HepG2 (cell line): ENCODE data around the gene ZCCHC17. TPM values are rescaled to one million over a fixed set of nuclear protein-coding genes. Genes with fewer than 3 reads are reported as not detected.

Experiments
- GPN1 ChIP-seq: sonication (generic); formaldehyde crosslinking; IDR thresholded peaks from 2 replicates; pipeline ENCODE4 v1.5.1; 2020; ENCODE audit warnings: missing genetic modification reagents, borderline replicate concordance
- MED13 ChIP-seq: sonication (generic); formaldehyde crosslinking; IDR thresholded peaks from 2 replicates; pipeline ENCODE4 v1.5.0; 2020; ENCODE audit warnings: missing genetic modification reagents
- NFE2 ChIP-seq: sonication (generic); formaldehyde crosslinking; IDR thresholded peaks from 2 replicates; pipeline ENCODE4 v1.4.0; 2020; ENCODE audit warnings: missing genetic modification reagents
- NR1H2 ChIP-seq: sonication (generic); formaldehyde crosslinking; IDR thresholded peaks from 2 replicates; pipeline ENCODE4 v1.8.1; 2022; ENCODE audit warnings: low read depth, missing genetic modification reagents, borderline replicate concordance
- PHF21A ChIP-seq: sonication (generic); formaldehyde crosslinking; IDR thresholded peaks from 2 replicates; pipeline ENCODE4 v1.5.0; 2020; ENCODE audit warnings: mild to moderate bottlenecking, missing genetic modification reagents
- PTBP1 ChIP-seq: fragments of 200-400 bp; formaldehyde crosslinking; IDR thresholded peaks from 2 replicates; pipeline ENCODE4 v1.6.1; 2018; ENCODE audit warnings: low read length, low read depth; ENCODE audit not compliant: poor library complexity, severe bottlenecking
- SP5 ChIP-seq: IDR thresholded peaks from 2 replicates; pipeline ENCODE4 v1.6.1; 2016; ENCODE audit warnings: low read depth, borderline replicate concordance
- TCF12 ChIP-seq, 2 experiments: fragments of 450-650 bp in 1 of 2; sonication (generic) in 1 of 2; formaldehyde crosslinking in 1 of 2; IDR thresholded peaks; 2 replicates each; pipeline versions ENCODE4 v1.6.1 to v1.8.0; 2017 to 2022; ENCODE audit warnings: antibody characterized with exemption in 1 of 2, mild to moderate bottlenecking in 1 of 2, missing genetic modification reagents in 1 of 2, moderate library complexity in 1 of 2
- TOPORS ChIP-seq: sonication (generic); formaldehyde crosslinking; IDR thresholded peaks from 2 replicates; pipeline ENCODE4 v1.8.0; 2023; ENCODE audit warnings: mild to moderate bottlenecking, missing genetic modification reagents
- YY1 ChIP-seq: IDR thresholded peaks from 2 replicates; pipeline ENCODE4 v1.6.1; 2011; ENCODE audit warnings: low read length, low read depth, moderate library complexity, mild to moderate bottlenecking; ENCODE audit not compliant: insufficient read depth, insufficient replicate concordance
- ZNF761 ChIP-seq: sonication (generic); formaldehyde crosslinking; conservative IDR thresholded peaks from 2 replicates; pipeline ENCODE4 v1.4.0; 2020; ENCODE audit warnings: mild to moderate bottlenecking, missing genetic modification reagents
- polyA plus RNA-seq, 8 experiments: library from polyadenylated mRNA; depleted of rRNA in 3 of 8; stranded (reverse) in 7 of 8; unstranded in 1 of 8; fragments of >200 nt; fragmentation: Illumina TruSeq in 4 of 8; extraction: Trizol in 4 of 8; gene quantifications; 2 replicates each; pipeline versions ENCODE4 v1.2.1 to v1.2.3, GENCODE V29; 2011 to 2016; ENCODE audit warnings: low read depth in 4 of 8, missing spikeins in 1 of 8, mixed read lengths in 1 of 8; ENCODE audit not compliant: insufficient read depth in 1 of 8
- total RNA-seq, 5 experiments: library from RNA; depleted of rRNA; stranded (reverse); fragments of >200 nt; fragmentation: Illumina TruSeq; extraction: Trizol; gene quantifications; 2 replicates each; pipeline ENCODE4 v1.2.3, GENCODE V29; 2016; ENCODE audit warnings: low read depth in 1 of 5
- TF ChIP-seq, protein P1 (sequence below): sonication (generic); formaldehyde crosslinking; IDR thresholded peaks from 2 replicates; pipeline ENCODE4 v1.4.0; 2020; ENCODE audit warnings: missing genetic modification reagents, borderline replicate concordance
- TF ChIP-seq, protein P2 (sequence below): sonication (generic); formaldehyde crosslinking; IDR thresholded peaks from 2 replicates; pipeline ENCODE4 v1.4.0; 2020; ENCODE audit warnings: mild to moderate bottlenecking, missing genetic modification reagents

Gene ZCCHC17
- total and polyA plus RNA-seq, 2 of the 13 experiments (the other 11 are each of a cell fraction or from before 2014, with no cell fraction given): 20.5 to 53.0 TPM

DNA sequence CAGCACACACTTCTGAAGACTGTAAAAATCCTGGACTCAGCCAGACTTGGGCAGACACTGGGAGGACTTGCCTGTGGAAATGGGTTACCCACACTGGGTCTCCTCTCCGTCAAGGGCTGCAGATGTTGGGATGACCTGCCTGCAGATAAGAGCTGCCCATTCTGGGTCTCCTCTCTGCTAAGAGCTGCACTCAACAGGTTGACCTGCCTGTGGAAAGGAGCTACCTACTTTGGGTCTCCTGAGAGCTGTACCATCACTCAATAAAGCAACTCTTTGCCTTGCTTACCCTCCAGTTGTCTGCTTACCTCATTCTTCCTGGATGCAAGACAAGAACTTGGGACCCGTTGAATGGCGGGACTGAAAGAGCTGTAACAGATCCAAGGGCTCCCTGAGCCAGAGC lies 28.2 kb downstream of the ZCCHC17 start (continued):
- no peak for TF ChIP-seq TCF12 (IDR thresholded peaks at IDR 0.05)
- TF ChIP-seq TCF12 (CRISPR knock-in tag; IDR thresholded peaks at IDR 0.05): no peak
- no peak for TF ChIP-seq TOPORS (CRISPR knock-in tag)
- TF ChIP-seq, protein P1, sequence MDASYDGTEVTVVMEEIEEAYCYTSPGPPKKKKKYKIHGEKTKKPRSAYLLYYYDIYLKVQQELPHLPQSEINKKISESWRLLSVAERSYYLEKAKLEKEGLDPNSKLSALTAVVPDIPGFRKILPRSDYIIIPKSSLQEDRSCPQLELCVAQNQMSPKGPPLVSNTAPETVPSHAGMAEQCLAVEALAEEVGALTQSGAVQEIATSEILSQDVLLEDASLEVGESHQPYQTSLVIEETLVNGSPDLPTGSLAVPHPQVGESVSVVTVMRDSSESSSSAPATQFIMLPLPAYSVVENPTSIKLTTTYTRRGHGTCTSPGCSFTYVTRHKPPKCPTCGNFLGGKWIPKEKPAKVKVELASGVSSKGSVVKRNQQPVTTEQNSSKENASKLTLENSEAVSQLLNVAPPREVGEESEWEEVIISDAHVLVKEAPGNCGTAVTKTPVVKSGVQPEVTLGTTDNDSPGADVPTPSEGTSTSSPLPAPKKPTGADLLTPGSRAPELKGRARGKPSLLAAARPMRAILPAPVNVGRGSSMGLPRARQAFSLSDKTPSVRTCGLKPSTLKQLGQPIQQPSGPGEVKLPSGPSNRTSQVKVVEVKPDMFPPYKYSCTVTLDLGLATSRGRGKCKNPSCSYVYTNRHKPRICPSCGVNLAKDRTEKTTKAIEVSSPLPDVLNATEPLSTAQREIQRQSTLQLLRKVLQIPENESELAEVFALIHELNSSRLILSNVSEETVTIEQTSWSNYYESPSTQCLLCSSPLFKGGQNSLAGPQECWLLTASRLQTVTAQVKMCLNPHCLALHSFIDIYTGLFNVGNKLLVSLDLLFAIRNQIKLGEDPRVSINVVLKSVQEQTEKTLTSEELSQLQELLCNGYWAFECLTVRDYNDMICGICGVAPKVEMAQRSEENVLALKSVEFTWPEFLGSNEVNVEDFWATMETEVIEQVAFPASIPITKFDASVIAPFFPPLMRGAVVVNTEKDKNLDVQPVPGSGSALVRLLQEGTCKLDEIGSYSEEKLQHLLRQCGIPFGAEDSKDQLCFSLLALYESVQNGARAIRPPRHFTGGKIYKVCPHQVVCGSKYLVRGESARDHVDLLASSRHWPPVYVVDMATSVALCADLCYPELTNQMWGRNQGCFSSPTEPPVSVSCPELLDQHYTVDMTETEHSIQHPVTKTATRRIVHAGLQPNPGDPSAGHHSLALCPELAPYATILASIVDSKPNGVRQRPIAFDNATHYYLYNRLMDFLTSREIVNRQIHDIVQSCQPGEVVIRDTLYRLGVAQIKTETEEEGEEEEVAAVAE (CRISPR knock-in tag): no peak
- no peak for TF ChIP-seq PHF21A (CRISPR knock-in tag)
- TF ChIP-seq MED13 (CRISPR knock-in tag): no peak
- no peak for TF ChIP-seq PTBP1
- TF ChIP-seq NR1H2: no peak
- TF ChIP-seq, protein P2, sequence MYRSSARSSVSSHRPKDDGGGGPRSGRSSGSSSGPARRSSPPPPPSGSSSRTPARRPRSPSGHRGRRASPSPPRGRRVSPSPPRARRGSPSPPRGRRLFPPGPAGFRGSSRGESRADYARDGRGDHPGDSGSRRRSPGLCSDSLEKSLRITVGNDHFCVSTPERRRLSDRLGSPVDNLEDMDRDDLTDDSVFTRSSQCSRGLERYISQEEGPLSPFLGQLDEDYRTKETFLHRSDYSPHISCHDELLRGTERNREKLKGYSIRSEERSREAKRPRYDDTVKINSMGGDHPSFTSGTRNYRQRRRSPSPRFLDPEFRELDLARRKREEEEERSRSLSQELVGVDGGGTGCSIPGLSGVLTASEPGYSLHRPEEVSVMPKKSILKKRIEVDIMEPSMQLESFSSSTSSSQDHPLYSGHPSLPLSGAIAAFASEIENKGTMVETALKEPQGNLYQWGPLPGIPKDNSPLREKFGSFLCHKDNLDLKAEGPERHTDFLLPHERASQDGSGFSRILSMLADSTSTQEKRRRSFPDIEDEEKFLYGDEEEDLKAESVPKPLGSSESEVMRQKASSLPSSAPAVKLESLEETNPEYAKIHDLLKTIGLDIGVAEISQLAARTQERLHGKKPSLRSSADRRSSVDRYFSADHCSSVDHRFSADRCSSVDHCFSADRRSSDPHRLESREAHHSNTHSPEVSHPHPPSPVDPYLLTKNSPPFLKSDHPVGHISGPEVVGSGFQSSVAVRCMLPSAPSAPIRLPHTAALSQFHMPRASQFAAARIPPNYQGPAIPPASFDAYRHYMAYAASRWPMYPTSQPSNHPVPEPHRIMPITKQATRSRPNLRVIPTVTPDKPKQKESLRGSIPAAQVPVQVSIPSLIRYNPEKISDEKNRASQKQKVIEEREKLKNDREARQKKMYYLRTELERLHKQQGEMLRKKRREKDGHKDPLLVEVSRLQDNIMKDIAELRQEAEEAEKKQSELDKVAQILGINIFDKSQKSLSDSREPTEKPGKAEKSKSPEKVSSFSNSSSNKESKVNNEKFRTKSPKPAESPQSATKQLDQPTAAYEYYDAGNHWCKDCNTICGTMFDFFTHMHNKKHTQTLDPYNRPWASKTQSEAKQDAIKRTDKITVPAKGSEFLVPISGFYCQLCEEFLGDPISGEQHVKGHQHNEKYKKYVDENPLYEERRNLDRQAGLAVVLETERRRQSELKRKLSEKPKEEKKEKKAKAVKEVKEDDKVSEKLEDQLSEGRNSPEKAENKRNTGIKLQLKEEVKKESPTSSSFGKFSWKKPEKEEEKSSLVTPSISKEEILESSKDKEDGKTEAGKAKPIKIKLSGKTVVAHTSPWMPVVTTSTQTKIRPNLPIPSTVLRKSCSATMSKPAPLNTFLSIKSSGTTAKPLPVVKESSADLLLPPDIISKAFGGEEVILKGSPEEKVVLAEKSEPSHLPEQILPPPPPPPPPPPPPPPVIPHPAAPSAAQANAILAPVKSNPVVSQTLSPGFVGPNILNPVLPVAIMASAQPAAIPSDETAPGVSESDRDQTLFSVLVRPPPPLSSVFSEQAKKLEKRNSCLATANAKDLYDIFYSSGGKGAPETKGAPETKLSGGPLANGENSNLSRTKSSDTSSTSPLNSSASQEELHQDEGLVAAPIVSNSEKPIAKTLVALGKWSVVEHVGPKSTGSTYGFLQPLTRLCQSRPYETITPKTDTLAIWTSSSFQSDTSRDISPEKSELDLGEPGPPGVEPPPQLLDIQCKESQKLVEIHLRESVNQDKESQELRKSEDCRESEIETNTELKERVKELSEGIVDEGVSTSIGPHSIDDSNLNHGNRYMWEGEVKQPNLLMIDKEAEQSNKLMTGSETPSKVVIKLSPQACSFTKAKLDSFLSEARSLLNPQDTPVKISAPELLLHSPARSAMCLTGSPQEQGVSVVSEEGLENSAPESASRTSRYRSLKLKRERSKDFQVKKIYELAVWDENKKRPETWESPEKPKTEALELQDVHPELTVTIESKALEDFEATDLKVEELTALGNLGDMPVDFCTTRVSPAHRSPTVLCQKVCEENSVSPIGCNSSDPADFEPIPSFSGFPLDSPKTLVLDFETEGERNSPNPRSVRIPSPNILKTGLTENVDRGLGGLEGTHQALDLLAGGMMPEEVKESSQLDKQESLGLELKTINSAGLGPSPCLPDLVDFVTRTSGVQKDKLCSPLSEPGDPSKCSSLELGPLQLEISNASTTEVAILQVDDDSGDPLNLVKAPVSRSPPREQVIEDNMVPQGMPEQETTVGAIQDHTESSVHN (CRISPR knock-in tag): no peak
- no peak for TF ChIP-seq ZNF761 (CRISPR knock-in tag)
- TF ChIP-seq YY1: no peak
- no peak for TF ChIP-seq SP5 (CRISPR knock-in tag)
- no peak for TF ChIP-seq GPN1 (CRISPR knock-in tag)
- TF ChIP-seq NFE2 (CRISPR knock-in tag): no peak
